Measurements from ENCODE around the gene KHDC4. TPM values are rescaled to one million over a fixed set of nuclear protein-coding genes. Genes with fewer than 3 reads are reported as not detected.

Gene KHDC4
- total and polyA plus RNA-seq, 2 experiments from 2014 or later = 47.1 to 57.7 TPM

DNA sequence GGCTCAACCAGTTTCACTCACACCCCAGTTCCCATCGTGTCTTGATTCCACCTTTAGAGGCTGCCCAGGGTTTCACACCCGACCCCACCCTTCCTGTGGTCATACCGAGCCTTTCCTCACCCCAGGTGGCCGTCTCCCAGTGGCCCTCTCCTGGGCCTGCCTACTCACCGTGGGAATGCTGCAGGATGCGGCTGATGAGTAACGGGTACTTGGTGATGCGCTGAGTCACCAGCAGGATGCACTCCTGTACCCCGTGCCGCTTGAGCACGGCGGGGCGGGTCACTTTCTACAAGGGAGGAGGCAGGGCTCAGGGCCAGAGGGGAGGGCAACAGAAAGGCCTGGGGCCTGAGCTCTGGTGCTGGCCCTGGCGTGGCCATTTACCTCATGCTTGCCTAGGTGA is 27.7 kb upstream of the KHDC4 start:
- H3K27ac Mint-ChIP-seq = peak overlapping the region; percentile 80
- H3K27ac ChIP-seq (ENCODE audit: low read depth) = no peak overlapping the region
- H3K36me3 Mint-ChIP-seq (ENCODE audit: low read depth) = peaks cover 86% of the 10 kb centered on the region
- H3K4me1 Mint-ChIP-seq = peaks cover 8% of the 10 kb centered on the region
- no peak overlapping the region for H3K4me2 ChIP-seq
- peaks cover 19% of the 10 kb centered on the region; the same call in 1 of the 2 replicates for H3F3A ChIP-seq (replicated peaks; ENCODE audit: low read depth)
- no peak overlapping the region for H3K4me3 ChIP-seq
- no peak overlapping the region for H2AFZ ChIP-seq
- TF ChIP-seq ZNF114 (CRISPR knock-in tag; IDR thresholded peaks at IDR 0.05) = no peak
- TF ChIP-seq, protein P1, sequence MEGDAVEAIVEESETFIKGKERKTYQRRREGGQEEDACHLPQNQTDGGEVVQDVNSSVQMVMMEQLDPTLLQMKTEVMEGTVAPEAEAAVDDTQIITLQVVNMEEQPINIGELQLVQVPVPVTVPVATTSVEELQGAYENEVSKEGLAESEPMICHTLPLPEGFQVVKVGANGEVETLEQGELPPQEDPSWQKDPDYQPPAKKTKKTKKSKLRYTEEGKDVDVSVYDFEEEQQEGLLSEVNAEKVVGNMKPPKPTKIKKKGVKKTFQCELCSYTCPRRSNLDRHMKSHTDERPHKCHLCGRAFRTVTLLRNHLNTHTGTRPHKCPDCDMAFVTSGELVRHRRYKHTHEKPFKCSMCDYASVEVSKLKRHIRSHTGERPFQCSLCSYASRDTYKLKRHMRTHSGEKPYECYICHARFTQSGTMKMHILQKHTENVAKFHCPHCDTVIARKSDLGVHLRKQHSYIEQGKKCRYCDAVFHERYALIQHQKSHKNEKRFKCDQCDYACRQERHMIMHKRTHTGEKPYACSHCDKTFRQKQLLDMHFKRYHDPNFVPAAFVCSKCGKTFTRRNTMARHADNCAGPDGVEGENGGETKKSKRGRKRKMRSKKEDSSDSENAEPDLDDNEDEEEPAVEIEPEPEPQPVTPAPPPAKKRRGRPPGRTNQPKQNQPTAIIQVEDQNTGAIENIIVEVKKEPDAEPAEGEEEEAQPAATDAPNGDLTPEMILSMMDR (conservative IDR thresholded peaks at IDR 0.05; ENCODE audit: low read depth in 2 of 2) = peak in 1 of 2 experiments; percentile 40; a peak in 2 of 4 replicates
- H4K20me1 ChIP-seq (replicated peaks; ENCODE audit: insufficient read depth) = peaks cover under 1% of the 10 kb centered on the region; the same call in 1 of the 2 replicates
- H3K4me1 ChIP-seq (ENCODE audit: insufficient read depth) = peaks cover under 1% of the 10 kb centered on the region
- H3K4me3 Mint-ChIP-seq = no peak overlapping the region
- ATAC-seq = peak; percentile 55
- no peak for DNase-seq (ENCODE audit: low spot score)
- H3K79me2 ChIP-seq (replicated peaks; ENCODE audit: insufficient read depth) = no peaks in the 10 kb centered on the region; the same call in 1 of the 2 replicates
- no peaks in the 10 kb centered on the region for H3K9me2 ChIP-seq (ENCODE audit: insufficient read depth)
- H3K9me3 Mint-ChIP-seq = no peaks in the 10 kb centered on the region
- peaks cover 6% of the 10 kb centered on the region for H3K27me3 Mint-ChIP-seq (ENCODE audit: insufficient read depth, low read depth, poor library complexity)
- peaks cover 39% of the 10 kb centered on the region for H3K36me3 ChIP-seq (ENCODE audit: insufficient read depth)
- H3K27me3 ChIP-seq (ENCODE audit: insufficient read depth) = no peaks in the 10 kb centered on the region

DNA sequence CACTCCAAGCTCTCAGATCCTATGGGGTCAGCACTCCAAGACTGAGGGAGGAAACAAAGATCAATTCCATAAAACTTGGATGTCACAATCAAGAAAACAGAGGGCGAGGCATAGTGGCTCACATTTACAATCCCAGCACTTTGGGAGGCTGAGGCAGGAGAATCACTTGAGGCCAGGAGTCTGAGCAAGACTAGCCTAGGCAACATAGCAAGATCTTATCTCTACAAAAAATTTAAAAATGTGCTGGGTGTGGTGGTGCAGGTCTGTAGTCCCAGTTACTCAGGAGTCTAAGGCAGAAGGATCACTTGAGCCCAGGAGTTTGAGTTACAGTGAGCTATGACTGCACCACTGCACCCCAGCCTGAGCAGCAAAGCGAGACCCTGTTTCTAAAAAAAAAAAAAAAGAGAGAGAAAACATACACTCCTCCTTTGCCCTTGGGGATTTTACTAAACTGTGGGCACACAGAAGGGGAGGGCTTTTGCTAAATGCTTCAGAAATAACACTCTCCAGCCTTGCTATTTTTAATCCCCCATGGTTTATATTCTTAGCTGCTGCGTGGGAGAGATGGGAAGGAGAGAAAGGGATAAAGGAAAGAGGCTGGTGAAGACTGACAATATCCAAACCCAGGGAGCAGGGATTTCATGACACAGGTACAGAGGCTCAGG is 26.0 kb upstream of the KHDC4 start:
- H3K4me2 ChIP-seq = no peak overlapping the region
- no peak for ATAC-seq

More for the DNA sequence above, 26.0 kb upstream of the KHDC4 start:
- H4K20me1 ChIP-seq (replicated peaks; ENCODE audit: insufficient read depth) = no peaks in the 10 kb centered on the region; the same call in 1 of the 2 replicates
- Mint-ChIP-seq H3K9me3 (no peaks in the 10 kb centered on the region), H3K4me1 (no peaks in the 10 kb centered on the region), H3K27ac (no peak overlapping the region), H3K36me3 (ENCODE audit: low read depth) (peaks cover 81% of the 10 kb centered on the region), H3K27me3 (ENCODE audit: insufficient read depth, low read depth, poor library complexity) (peaks cover 4% of the 10 kb centered on the region), H3K4me3 (no peak overlapping the region)
- no peaks in the 10 kb centered on the region for H3K9me2 ChIP-seq (ENCODE audit: insufficient read depth)
- H3F3A ChIP-seq (replicated peaks; ENCODE audit: low read depth) = peaks cover 19% of the 10 kb centered on the region
- H3K4me3 ChIP-seq = no peak overlapping the region
- H3K27me3 ChIP-seq (ENCODE audit: insufficient read depth) = no peaks in the 10 kb centered on the region
- H2AFZ ChIP-seq = no peak overlapping the region
- no peak overlapping the region for H3K27ac ChIP-seq (ENCODE audit: low read depth)
- no peak for DNase-seq (ENCODE audit: low spot score)
- H3K36me3 ChIP-seq (ENCODE audit: insufficient read depth) = peaks cover 55% of the 10 kb centered on the region
- H3K79me2 ChIP-seq (replicated peaks; ENCODE audit: insufficient read depth) = no peaks in the 10 kb centered on the region; the same call in 1 of the 2 replicates
- H3K4me1 ChIP-seq (ENCODE audit: insufficient read depth) = no peaks in the 10 kb centered on the region
- TF ChIP-seq EZH2 (IDR thresholded peaks at IDR 0.05; ENCODE audit: low read depth, unreplicated experiment) (no peak), ZNF331 (CRISPR knock-in tag; IDR thresholded peaks at IDR 0.05; ENCODE audit: low read depth) (no peak), EZH2phosphoT487 (IDR thresholded peaks at IDR 0.05; ENCODE audit: unreplicated experiment) (no peak), STAT1 (IDR thresholded peaks at IDR 0.05; ENCODE audit: unreplicated experiment) (no peak), JUNB (IDR thresholded peaks at IDR 0.05; ENCODE audit: unreplicated experiment) (no peak), NANOG (IDR thresholded peaks at IDR 0.05; ENCODE audit: borderline replicate concordance) (no peak), CREB1 (CRISPR knock-in tag; IDR thresholded peaks at IDR 0.05; ENCODE audit: low read depth) (no peak), REST (IDR thresholded peaks at IDR 0.05; ENCODE audit: unreplicated experiment) (no peak), ZNF114 (CRISPR knock-in tag; IDR thresholded peaks at IDR 0.05) (no peak), POLR2AphosphoS5 (IDR thresholded peaks at IDR 0.05; ENCODE audit: low read depth) (no peak)
- TF ChIP-seq, protein P2, sequence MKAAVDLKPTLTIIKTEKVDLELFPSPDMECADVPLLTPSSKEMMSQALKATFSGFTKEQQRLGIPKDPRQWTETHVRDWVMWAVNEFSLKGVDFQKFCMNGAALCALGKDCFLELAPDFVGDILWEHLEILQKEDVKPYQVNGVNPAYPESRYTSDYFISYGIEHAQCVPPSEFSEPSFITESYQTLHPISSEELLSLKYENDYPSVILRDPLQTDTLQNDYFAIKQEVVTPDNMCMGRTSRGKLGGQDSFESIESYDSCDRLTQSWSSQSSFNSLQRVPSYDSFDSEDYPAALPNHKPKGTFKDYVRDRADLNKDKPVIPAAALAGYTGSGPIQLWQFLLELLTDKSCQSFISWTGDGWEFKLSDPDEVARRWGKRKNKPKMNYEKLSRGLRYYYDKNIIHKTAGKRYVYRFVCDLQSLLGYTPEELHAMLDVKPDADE (IDR thresholded peaks at IDR 0.05) = no peak
- TF ChIP-seq, protein P1 (conservative IDR thresholded peaks at IDR 0.05; ENCODE audit: low read depth in 2 of 2) = no peak

Data from GM23338 (cell line).